HepG2 (cell line): Measurements from ENCODE around the gene COX5B. TPM values are rescaled to one million over a fixed set of nuclear protein-coding genes. Genes with fewer than 3 reads are reported as not detected.
A peak's percentile ranks its signal among the peaks of the same experiment; 100 is the strongest.

Source experiments
- ATAC-seq: fragments of 200-7000 bp; cut with Tn5 transposase; 3 replicates; pipeline ENCODE4 v1.9.1; 2020; ENCODE audit warnings: mild to moderate bottlenecking, moderate library complexity
- BruUV-seq: library from RNA; stranded (reverse); fragments of 400-500 nt; replicated peaks from 2 replicates; lab custom pipeline; 2021; lab: Mats Ljungman, UMichigan
- CTCF ChIA-PET: fragments of 300-600 bp; formaldehyde crosslinking; extraction: SDS; loops from one replicate; lab custom pipeline; 2021; ENCODE audit warnings: low total read pairs, inconsistent platforms, low intra/inter-chr PET ratio; lab: Yijun Ruan, JAX
- POLR2A ChIA-PET: fragments of 350-600 bp; sonication (Branson Sonifier 250); formaldehyde crosslinking; loops from one replicate; lab custom pipeline; 2020; ENCODE audit warnings: antibody characterized with exemption, inconsistent platforms; lab: Yijun Ruan, JAX
- DNase-seq: peaks from one replicate; pipeline ENCODE4 v3.0.0-alpha.2; 2015; ENCODE audit warnings: low spot score
- FAIRE-seq: peaks from 3 replicates; lab custom pipeline; 2011; peaks lifted over from hg19 to GRCh38; lab: Jason Lieb, UNC
- H2AFZ ChIP-seq: one replicate; pipeline ENCODE4 v1.6.1; 2011; ENCODE audit warnings: low read length, inconsistent platforms
- H3K27ac ChIP-seq: fragments of 300-600 bp; 3 replicates; pipeline ENCODE4 v1.8.0; 2011; ENCODE audit warnings: mixed run types, mild to moderate bottlenecking, mixed read lengths, low read length, inconsistent platforms; ENCODE audit not compliant: insufficient read depth; ENCODE audit errors: extremely low read length
- H3K27me3 ChIP-seq, 2 experiments: fragments of 200-600 bp in 1 of 2; 2 replicates in 1 of 2; 3 replicates in 1 of 2; pipeline versions ENCODE4 v1.6.0 to v1.8.0; 2011; ENCODE audit warnings: low read length in 2 of 2, mild to moderate bottlenecking in 2 of 2, moderate library complexity in 2 of 2, inconsistent platforms in 1 of 2; ENCODE audit not compliant: insufficient read depth in 2 of 2, control insufficient read depth in 1 of 2
- H3K36me3 ChIP-seq, 2 experiments: fragments of 200-600 bp in 1 of 2; replicated peaks in 1 of 2; 2 replicates in 1 of 2; 3 replicates in 1 of 2; pipeline versions ENCODE4 v1.5.1 to v1.8.0; 2011; ENCODE audit warnings: low read length in 2 of 2, inconsistent platforms in 1 of 2; ENCODE audit not compliant: insufficient read depth in 2 of 2, control insufficient read depth in 1 of 2
- H3K4me1 ChIP-seq: 2 replicates; pipeline ENCODE4 v1.5.1; 2012; ENCODE audit warnings: low read length, inconsistent platforms; ENCODE audit not compliant: insufficient read depth
- H3K4me2 ChIP-seq: 2 replicates; pipeline ENCODE4 v1.6.0; 2011; ENCODE audit warnings: low read depth, low read length, inconsistent platforms
- H3K4me3 ChIP-seq, 3 experiments: fragments of 200-600 bp in 1 of 3; sonication (generic), shearing (Covaris generic) in 1 of 3; replicated peaks in 1 of 3; 2 replicates each; pipeline ENCODE4 v1.5.1; 2011 to 2016; ENCODE audit warnings: low read length in 3 of 3, inconsistent platforms in 2 of 3, low read depth in 2 of 3, mild to moderate bottlenecking in 2 of 3, control low read depth in 1 of 3, mixed read lengths in 1 of 3; ENCODE audit not compliant: insufficient read depth in 1 of 3
- H3K79me2 ChIP-seq: one replicate; pipeline ENCODE4 v1.6.1; 2011; ENCODE audit warnings: low read length, inconsistent platforms; ENCODE audit not compliant: insufficient read depth
- H3K9ac ChIP-seq: 2 replicates; pipeline ENCODE4 v1.6.0; 2011; ENCODE audit warnings: mild to moderate bottlenecking, low read depth, low read length, inconsistent platforms; ENCODE audit not compliant: insufficient read depth
- H3K9me3 ChIP-seq: 2 replicates; pipeline ENCODE4 v1.5.1; 2012; ENCODE audit warnings: mild to moderate bottlenecking, low read length
- H4K20me1 ChIP-seq: 2 replicates; pipeline ENCODE4 v1.6.0; 2011; ENCODE audit warnings: inconsistent platforms, mild to moderate bottlenecking, low read length, moderate library complexity; ENCODE audit not compliant: insufficient read depth
- DMAP1 ChIP-seq: IDR thresholded peaks from 2 replicates; pipeline ENCODE4 v1.6.1; 2016
- HDAC6 ChIP-seq: fragments of 200-600 bp; sonication (generic); IDR thresholded peaks from 2 replicates; pipeline ENCODE4 v1.7.0; 2017; ENCODE audit warnings: mild to moderate bottlenecking, antibody characterized with exemption, low read length, low read depth
- ISX ChIP-seq: sonication (generic); formaldehyde crosslinking; conservative IDR thresholded peaks from 2 replicates; pipeline ENCODE4 v1.5.0; 2020; ENCODE audit warnings: missing genetic modification reagents
- NKX3-1 ChIP-seq: sonication (generic); formaldehyde crosslinking; IDR thresholded peaks from 2 replicates; pipeline ENCODE4 v1.5.0; 2020; ENCODE audit warnings: missing genetic modification reagents
- PPARG ChIP-seq: conservative IDR thresholded peaks from 2 replicates; pipeline ENCODE4 v1.6.1; 2016; ENCODE audit warnings: missing biosample characterization, missing genetic modification reagents
- TOE1 ChIP-seq: sonication (generic); formaldehyde crosslinking; IDR thresholded peaks from 2 replicates; pipeline ENCODE4 v1.4.0; 2020; ENCODE audit warnings: mild to moderate bottlenecking, missing genetic modification reagents
- ZBTB8A ChIP-seq: sonication (generic); formaldehyde crosslinking; IDR thresholded peaks from 2 replicates; pipeline ENCODE4 v1.4.0; 2020; ENCODE audit warnings: mild to moderate bottlenecking, low read depth, missing genetic modification reagents, borderline replicate concordance
- ZNF343 ChIP-seq: sonication (generic); formaldehyde crosslinking; IDR thresholded peaks from 2 replicates; pipeline ENCODE4 v1.4.0; 2020; ENCODE audit warnings: mild to moderate bottlenecking, missing genetic modification reagents
- ZNF777 ChIP-seq: sonication (generic); formaldehyde crosslinking; IDR thresholded peaks from 2 replicates; pipeline ENCODE4 v1.4.0; 2020; ENCODE audit warnings: missing genetic modification reagents
- WGBS: methylation state at CpG from one replicate; pipeline ENCODE4 v1.1.6; 2017; ENCODE audit warnings: low lambda C conversion rate; 5-methylcytosine and 5-hydroxymethylcytosine counted together
- in situ Hi-C: cut with HindIII; loops from 2 replicates; pipeline ENCODE4 v1.10.0; 2017; ENCODE audit warnings: low pct_unique_long_range_greater_than_20kb; ENCODE audit not compliant: extremely low pct_ligation_motif_present
- intact Hi-C: fragments of 100-400 bp; cut with micrococcal nuclease; formaldehyde crosslinking; loops from one replicate; pipeline ENCODE4 v1.10.0; 2022; ENCODE audit not compliant: unreplicated experiment
- polyA plus RNA-seq, 8 experiments: library from polyadenylated mRNA; depleted of rRNA in 3 of 8; stranded (reverse) in 7 of 8; unstranded in 1 of 8; fragments of >200 nt; fragmentation: Illumina TruSeq in 4 of 8; extraction: Trizol in 4 of 8; gene quantifications; 2 replicates each; pipeline versions ENCODE4 v1.2.1 to v1.2.3, GENCODE V29; 2011 to 2016; ENCODE audit warnings: low read depth in 4 of 8, missing spikeins in 1 of 8, mixed read lengths in 1 of 8; ENCODE audit not compliant: insufficient read depth in 1 of 8
- total RNA-seq, 5 experiments: library from RNA; depleted of rRNA; stranded (reverse); fragments of >200 nt; fragmentation: Illumina TruSeq; extraction: Trizol; gene quantifications; 2 replicates each; pipeline ENCODE4 v1.2.3, GENCODE V29; 2016; ENCODE audit warnings: low read depth in 1 of 5
- TF ChIP-seq, protein P1 (sequence below): sonication (generic); formaldehyde crosslinking; IDR thresholded peaks from 2 replicates; pipeline ENCODE4 v1.4.0; 2020; ENCODE audit warnings: missing genetic modification reagents
- TF ChIP-seq, protein P2 (sequence below): sonication (generic); formaldehyde crosslinking; IDR thresholded peaks from 2 replicates; pipeline ENCODE4 v1.4.0; 2020; ENCODE audit warnings: missing genetic modification reagents, borderline replicate concordance
- TF ChIP-seq, protein P3 (sequence below): sonication (generic); formaldehyde crosslinking; IDR thresholded peaks from 2 replicates; pipeline ENCODE4 v1.8.0; 2023; ENCODE audit warnings: mild to moderate bottlenecking, missing genetic modification reagents
- TF ChIP-seq, protein P4 (sequence below): sonication (generic); formaldehyde crosslinking; IDR thresholded peaks from 2 replicates; pipeline ENCODE4 v1.9.0; 2021; ENCODE audit warnings: missing genetic modification reagents, mild to moderate bottlenecking, borderline replicate concordance
- TF ChIP-seq, protein P5 (sequence below): sonication (generic); formaldehyde crosslinking; IDR thresholded peaks from 2 replicates; pipeline ENCODE4 v1.4.0; 2020; ENCODE audit warnings: missing genetic modification reagents, low read depth, mild to moderate bottlenecking, borderline replicate concordance

COX5B gene
- total and polyA plus RNA-seq, 2 of the 13 experiments (the other 11 are each of a cell fraction or from before 2014, with no cell fraction given) = 453 to 536 TPM

DNA sequence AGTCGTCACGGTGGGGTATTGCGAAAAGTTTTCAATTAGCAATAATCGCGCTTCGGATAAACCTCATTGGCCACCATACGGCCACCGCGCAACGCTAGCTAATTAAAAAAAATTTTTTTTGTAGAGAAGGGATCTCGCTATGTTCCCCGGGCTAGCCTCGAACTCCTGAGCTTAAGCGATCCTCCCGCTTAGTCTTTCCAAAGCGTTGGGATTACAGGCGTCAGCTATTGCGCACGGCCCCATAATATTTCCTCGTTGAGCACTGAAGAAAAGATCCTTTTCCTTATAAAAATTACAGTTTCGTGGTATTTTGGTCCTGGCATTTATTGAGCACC is 18.7 kb downstream of the COX5B start:
- H4K20me1 ChIP-seq = peaks cover 9% of the 10 kb centered on the region; the same call in 1 of the 2 replicates
- TF ChIP-seq NKX3-1 = 0 out of 2 replicates have a peak, but pooled peaks have one; percentile 52
- TF ChIP-seq HDAC6 = no peak
- TF ChIP-seq PPARG = no peak
- 0 out of 2 replicates have a peak, but pooled peaks have one; percentile 12 for TF ChIP-seq DMAP1 (CRISPR knock-in tag)
- TF ChIP-seq, protein P1, sequence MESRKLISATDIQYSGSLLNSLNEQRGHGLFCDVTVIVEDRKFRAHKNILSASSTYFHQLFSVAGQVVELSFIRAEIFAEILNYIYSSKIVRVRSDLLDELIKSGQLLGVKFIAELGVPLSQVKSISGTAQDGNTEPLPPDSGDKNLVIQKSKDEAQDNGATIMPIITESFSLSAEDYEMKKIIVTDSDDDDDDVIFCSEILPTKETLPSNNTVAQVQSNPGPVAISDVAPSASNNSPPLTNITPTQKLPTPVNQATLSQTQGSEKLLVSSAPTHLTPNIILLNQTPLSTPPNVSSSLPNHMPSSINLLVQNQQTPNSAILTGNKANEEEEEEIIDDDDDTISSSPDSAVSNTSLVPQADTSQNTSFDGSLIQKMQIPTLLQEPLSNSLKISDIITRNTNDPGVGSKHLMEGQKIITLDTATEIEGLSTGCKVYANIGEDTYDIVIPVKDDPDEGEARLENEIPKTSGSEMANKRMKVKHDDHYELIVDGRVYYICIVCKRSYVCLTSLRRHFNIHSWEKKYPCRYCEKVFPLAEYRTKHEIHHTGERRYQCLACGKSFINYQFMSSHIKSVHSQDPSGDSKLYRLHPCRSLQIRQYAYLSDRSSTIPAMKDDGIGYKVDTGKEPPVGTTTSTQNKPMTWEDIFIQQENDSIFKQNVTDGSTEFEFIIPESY (CRISPR knock-in tag) = peak; percentile 41; the same call in 1 of the 2 replicates
- TF ChIP-seq, protein P2, sequence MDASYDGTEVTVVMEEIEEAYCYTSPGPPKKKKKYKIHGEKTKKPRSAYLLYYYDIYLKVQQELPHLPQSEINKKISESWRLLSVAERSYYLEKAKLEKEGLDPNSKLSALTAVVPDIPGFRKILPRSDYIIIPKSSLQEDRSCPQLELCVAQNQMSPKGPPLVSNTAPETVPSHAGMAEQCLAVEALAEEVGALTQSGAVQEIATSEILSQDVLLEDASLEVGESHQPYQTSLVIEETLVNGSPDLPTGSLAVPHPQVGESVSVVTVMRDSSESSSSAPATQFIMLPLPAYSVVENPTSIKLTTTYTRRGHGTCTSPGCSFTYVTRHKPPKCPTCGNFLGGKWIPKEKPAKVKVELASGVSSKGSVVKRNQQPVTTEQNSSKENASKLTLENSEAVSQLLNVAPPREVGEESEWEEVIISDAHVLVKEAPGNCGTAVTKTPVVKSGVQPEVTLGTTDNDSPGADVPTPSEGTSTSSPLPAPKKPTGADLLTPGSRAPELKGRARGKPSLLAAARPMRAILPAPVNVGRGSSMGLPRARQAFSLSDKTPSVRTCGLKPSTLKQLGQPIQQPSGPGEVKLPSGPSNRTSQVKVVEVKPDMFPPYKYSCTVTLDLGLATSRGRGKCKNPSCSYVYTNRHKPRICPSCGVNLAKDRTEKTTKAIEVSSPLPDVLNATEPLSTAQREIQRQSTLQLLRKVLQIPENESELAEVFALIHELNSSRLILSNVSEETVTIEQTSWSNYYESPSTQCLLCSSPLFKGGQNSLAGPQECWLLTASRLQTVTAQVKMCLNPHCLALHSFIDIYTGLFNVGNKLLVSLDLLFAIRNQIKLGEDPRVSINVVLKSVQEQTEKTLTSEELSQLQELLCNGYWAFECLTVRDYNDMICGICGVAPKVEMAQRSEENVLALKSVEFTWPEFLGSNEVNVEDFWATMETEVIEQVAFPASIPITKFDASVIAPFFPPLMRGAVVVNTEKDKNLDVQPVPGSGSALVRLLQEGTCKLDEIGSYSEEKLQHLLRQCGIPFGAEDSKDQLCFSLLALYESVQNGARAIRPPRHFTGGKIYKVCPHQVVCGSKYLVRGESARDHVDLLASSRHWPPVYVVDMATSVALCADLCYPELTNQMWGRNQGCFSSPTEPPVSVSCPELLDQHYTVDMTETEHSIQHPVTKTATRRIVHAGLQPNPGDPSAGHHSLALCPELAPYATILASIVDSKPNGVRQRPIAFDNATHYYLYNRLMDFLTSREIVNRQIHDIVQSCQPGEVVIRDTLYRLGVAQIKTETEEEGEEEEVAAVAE = no peak
- TF ChIP-seq, protein P3, sequence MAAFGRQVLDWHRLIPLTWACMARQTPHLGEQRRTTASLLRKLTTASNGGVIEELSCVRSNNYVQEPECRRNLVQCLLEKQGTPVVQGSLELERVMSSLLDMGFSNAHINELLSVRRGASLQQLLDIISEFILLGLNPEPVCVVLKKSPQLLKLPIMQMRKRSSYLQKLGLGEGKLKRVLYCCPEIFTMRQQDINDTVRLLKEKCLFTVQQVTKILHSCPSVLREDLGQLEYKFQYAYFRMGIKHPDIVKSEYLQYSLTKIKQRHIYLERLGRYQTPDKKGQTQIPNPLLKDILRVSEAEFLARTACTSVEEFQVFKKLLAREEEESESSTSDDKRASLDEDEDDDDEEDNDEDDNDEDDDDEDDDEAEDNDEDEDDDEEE (CRISPR knock-in tag) = no peak
- TF ChIP-seq ZNF777 (CRISPR knock-in tag) = 0 out of 2 replicates have a peak, but pooled peaks have one; percentile 36
- TF ChIP-seq TOE1 = no peak
- peak; percentile 56; the same call in 1 of the 2 replicates for TF ChIP-seq ZBTB8A (CRISPR knock-in tag)
- TF ChIP-seq, protein P4, sequence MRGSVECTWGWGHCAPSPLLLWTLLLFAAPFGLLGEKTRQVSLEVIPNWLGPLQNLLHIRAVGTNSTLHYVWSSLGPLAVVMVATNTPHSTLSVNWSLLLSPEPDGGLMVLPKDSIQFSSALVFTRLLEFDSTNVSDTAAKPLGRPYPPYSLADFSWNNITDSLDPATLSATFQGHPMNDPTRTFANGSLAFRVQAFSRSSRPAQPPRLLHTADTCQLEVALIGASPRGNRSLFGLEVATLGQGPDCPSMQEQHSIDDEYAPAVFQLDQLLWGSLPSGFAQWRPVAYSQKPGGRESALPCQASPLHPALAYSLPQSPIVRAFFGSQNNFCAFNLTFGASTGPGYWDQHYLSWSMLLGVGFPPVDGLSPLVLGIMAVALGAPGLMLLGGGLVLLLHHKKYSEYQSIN (CRISPR knock-in tag) = no peak
- TF ChIP-seq ISX (CRISPR knock-in tag) = peak; percentile 41; the same call in 1 of the 2 replicates
- 0 out of 2 replicates have a peak, but pooled peaks have one; percentile 48 for TF ChIP-seq ZNF343 (CRISPR knock-in tag)
- TF ChIP-seq, protein P5, sequence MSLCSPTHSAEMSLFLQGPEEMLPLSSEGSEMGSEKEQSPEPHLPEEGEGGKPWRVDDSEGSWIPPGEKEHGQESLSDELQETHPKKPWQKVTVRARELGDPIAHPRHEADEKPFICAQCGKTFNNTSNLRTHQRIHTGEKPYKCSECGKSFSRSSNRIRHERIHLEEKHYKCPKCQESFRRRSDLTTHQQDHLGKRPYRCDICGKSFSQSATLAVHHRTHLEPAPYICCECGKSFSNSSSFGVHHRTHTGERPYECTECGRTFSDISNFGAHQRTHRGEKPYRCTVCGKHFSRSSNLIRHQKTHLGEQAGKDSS (CRISPR knock-in tag) = 0 out of 2 replicates have a peak, but pooled peaks have one; percentile 37

More for the DNA sequence above, 18.7 kb downstream of the COX5B start:
- DNase-seq = no peak
- Histone ChIP-seq H3K79me2 (peaks cover 20% of the 10 kb centered on the region), H2AFZ (peak overlapping the region; percentile 29), H3K4me3 (peak overlapping the region; percentile 79 to 82 (median 80)), H3K4me2 (peak overlapping the region; percentile 66), H3K4me1 (peaks cover 44% of the 10 kb centered on the region), H3K9me3 (no peaks in the 10 kb centered on the region), H3K27me3 (no peaks in the 10 kb centered on the region; a peak in 1 of 5 replicates), H3K36me3 (peaks cover 5 to 7% of the 10 kb centered on the region in 2 experiments; a peak in 3 of 5 replicates), H3K27ac (peak overlapping the region; percentile 92), H3K9ac (peak overlapping the region; percentile 91)
- ATAC-seq = no peak
- CTCF ChIA-PET = interaction anchor here (0.9 to 2.6 kb wide), 3 partner anchors 32 to 74 kb away, joined by 3 to 10 read pairs (median 4); no protein-coding TSS in a partner anchor
- POLR2A ChIA-PET = interaction anchor here (0.7 to 8.2 kb wide), 9 partner anchors 11 to 1597 kb away, joined by 3 to 298 read pairs (median 4); partner anchors contain the start of genes ANKRD36B, C2orf15 and COX5B
- 60% methylated on average over 21 of the region's 21 CpGs for WGBS
- FAIRE-seq = no peak
- in situ Hi-C loops = loop anchor here (5.0 to 25.0 kb wide), 2 partner anchors 77 to 1602 kb away; partner anchors contain the start of gene ANKRD36B
- intact Hi-C loops = loop anchor here (2.0 kb wide), 1 partner anchor 74 kb away; no protein-coding TSS in a partner anchor
- BruUV-seq = TSS peak; percentile 93
